ENCODE measurements around the gene TBC1D10A.

DNA sequence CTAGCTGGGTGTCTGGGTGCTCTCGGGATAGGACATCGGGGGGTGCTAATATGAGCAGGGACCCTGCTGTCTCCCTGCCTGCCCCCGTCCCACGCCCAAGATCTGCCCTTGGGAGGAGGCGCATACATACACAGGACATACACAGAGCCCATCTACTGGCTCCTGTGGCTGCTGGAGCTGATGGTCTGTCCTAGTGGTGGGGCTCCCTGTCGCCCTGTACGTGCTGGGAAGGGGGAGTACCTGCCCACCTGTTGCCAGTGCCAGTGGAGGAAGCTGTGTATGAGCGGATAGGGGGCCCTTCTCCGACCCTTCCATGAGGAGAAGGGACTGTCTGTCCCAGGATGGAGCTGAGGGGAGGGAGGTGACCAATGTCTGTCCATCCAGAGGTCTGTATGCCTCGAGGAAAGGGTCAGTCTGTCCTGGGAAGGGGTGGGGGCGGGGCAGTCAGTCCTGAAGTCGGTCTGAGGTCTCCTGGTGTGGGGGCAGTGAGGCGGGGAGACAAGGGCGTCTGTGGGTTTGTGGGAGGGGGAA is 952 bp downstream of the TBC1D10A start:
- TF ChIP-seq, protein P1, sequence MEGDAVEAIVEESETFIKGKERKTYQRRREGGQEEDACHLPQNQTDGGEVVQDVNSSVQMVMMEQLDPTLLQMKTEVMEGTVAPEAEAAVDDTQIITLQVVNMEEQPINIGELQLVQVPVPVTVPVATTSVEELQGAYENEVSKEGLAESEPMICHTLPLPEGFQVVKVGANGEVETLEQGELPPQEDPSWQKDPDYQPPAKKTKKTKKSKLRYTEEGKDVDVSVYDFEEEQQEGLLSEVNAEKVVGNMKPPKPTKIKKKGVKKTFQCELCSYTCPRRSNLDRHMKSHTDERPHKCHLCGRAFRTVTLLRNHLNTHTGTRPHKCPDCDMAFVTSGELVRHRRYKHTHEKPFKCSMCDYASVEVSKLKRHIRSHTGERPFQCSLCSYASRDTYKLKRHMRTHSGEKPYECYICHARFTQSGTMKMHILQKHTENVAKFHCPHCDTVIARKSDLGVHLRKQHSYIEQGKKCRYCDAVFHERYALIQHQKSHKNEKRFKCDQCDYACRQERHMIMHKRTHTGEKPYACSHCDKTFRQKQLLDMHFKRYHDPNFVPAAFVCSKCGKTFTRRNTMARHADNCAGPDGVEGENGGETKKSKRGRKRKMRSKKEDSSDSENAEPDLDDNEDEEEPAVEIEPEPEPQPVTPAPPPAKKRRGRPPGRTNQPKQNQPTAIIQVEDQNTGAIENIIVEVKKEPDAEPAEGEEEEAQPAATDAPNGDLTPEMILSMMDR (IDR thresholded peaks at IDR 0.05), result no peak
- no peak for TF ChIP-seq POLR2A (IDR thresholded peaks at IDR 0.05)

Data from Peyer's patch (tissue), 4 donors.